ENCODE data around the gene NLGN1.
A peak's percentile ranks its signal among the peaks of the same experiment; 100 is the strongest.

The NLGN1 gene

GRCh38 chr3:173465112-173465511 lies 67.6 kb downstream of the NLGN1 start:
- ChIA-PET POLR2A (no interaction called here), CTCF (interaction anchor here (0.6 to 1.3 kb wide), 2 partner anchors 53 to 130 kb away, joined by 3 read pairs; no protein-coding TSS in a partner anchor)
- H3K4me1 ChIP-seq (ENCODE audit: control extremely low read depth in 1 of 4, control insufficient read depth in 4 of 4, insufficient read depth in 4 of 4, low read length in 3 of 4) = no peaks in the 10 kb centered on the region
- 100% methylated on average over 1 of the region's 1 CpG for WGBS (ENCODE audit: insufficient coverage)
- H3K9me3 ChIP-seq (ENCODE audit: control extremely low read depth in 1 of 5, control insufficient read depth in 4 of 5, insufficient read depth in 2 of 5, low read depth in 1 of 5, low read length in 4 of 5) = no peaks in the 10 kb centered on the region
- H3K27ac ChIP-seq (ENCODE audit: insufficient read depth in 1 of 2, low read depth in 1 of 2, low read length in 2 of 2, poor library complexity in 1 of 2, severe bottlenecking in 2 of 2) = no peak overlapping the region
- H3K27me3 ChIP-seq (replicated peaks in 2 of 5; ENCODE audit: control insufficient read depth in 4 of 5, insufficient read depth in 5 of 5, low read length in 4 of 5) = no peaks in the 10 kb centered on the region
- no peaks in the 10 kb centered on the region for H3K36me3 ChIP-seq (ENCODE audit: control insufficient read depth in 4 of 4, insufficient read depth in 4 of 4, low read length in 3 of 4)
- no peak for DNase-seq
- no peak overlapping the region for H3K4me3 ChIP-seq (ENCODE audit: control insufficient read depth in 1 of 7, extremely low read depth in 1 of 7, insufficient read depth in 4 of 7, low read depth in 2 of 7, low read length in 6 of 7)

GRCh38 chr3:173465898-173466678 lies 68.5 kb downstream of the NLGN1 start:
- DNase-seq = no peak
- Histone ChIP-seq H3K36me3 (ENCODE audit: control insufficient read depth in 4 of 4, insufficient read depth in 4 of 4, low read length in 3 of 4) (no peaks in the 10 kb centered on the region), H3K4me1 (ENCODE audit: control extremely low read depth in 1 of 4, control insufficient read depth in 4 of 4, insufficient read depth in 4 of 4, low read length in 3 of 4) (no peaks in the 10 kb centered on the region), H3K27me3 (replicated peaks in 2 of 5; ENCODE audit: control insufficient read depth in 4 of 5, insufficient read depth in 5 of 5, low read length in 4 of 5) (no peaks in the 10 kb centered on the region), H3K27ac (ENCODE audit: insufficient read depth in 1 of 2, low read depth in 1 of 2, low read length in 2 of 2, poor library complexity in 1 of 2, severe bottlenecking in 2 of 2) (no peak overlapping the region), H3K9me3 (ENCODE audit: control extremely low read depth in 1 of 5, control insufficient read depth in 4 of 5, insufficient read depth in 2 of 5, low read depth in 1 of 5, low read length in 4 of 5) (no peaks in the 10 kb centered on the region), H3K4me3 (ENCODE audit: control insufficient read depth in 1 of 7, extremely low read depth in 1 of 7, insufficient read depth in 4 of 7, low read depth in 2 of 7, low read length in 6 of 7) (no peak overlapping the region)
- ChIA-PET POLR2A (no interaction called here), CTCF (interaction anchor here (0.6 kb wide), 1 partner anchor 54 kb away, joined by 3 read pairs; no protein-coding TSS in a partner anchor)
- WGBS (ENCODE audit: insufficient coverage) = 93% methylated on average over 2 of the region's 4 CpGs

GRCh38 chr3:173467501-173467900 lies 70.0 kb downstream of the NLGN1 start:
- H3K9me3 ChIP-seq (ENCODE audit: control extremely low read depth in 1 of 5, control insufficient read depth in 4 of 5, insufficient read depth in 2 of 5, low read depth in 1 of 5, low read length in 4 of 5) = no peaks in the 10 kb centered on the region
- no peak overlapping the region for H3K27ac ChIP-seq (ENCODE audit: insufficient read depth in 1 of 2, low read depth in 1 of 2, low read length in 2 of 2, poor library complexity in 1 of 2, severe bottlenecking in 2 of 2)
- DNase-seq = no peak
- ChIA-PET POLR2A (no interaction called here), CTCF (no interaction called here)
- H3K27me3 ChIP-seq (replicated peaks in 2 of 5; ENCODE audit: control insufficient read depth in 4 of 5, insufficient read depth in 5 of 5, low read length in 4 of 5) = no peaks in the 10 kb centered on the region
- H3K4me3 ChIP-seq (ENCODE audit: control insufficient read depth in 1 of 7, extremely low read depth in 1 of 7, insufficient read depth in 4 of 7, low read depth in 2 of 7, low read length in 6 of 7) = no peak overlapping the region
- H3K36me3 ChIP-seq (ENCODE audit: control insufficient read depth in 4 of 4, insufficient read depth in 4 of 4, low read length in 3 of 4) = no peaks in the 10 kb centered on the region
- no peaks in the 10 kb centered on the region for H3K4me1 ChIP-seq (ENCODE audit: control extremely low read depth in 1 of 4, control insufficient read depth in 4 of 4, insufficient read depth in 4 of 4, low read length in 3 of 4)

GRCh38 chr3:173473237-173473636 lies 75.7 kb downstream of the NLGN1 start:
- CTCF ChIA-PET = no interaction called here
- WGBS (ENCODE audit: insufficient coverage) = no CpG with 5 or more reads among the region's 1 CpG
- no peak for DNase-seq
- no peaks in the 10 kb centered on the region for H3K4me1 ChIP-seq (ENCODE audit: control extremely low read depth in 1 of 4, control insufficient read depth in 4 of 4, insufficient read depth in 4 of 4, low read length in 3 of 4)
- peaks cover 0 to 6% (median 0%) of the 10 kb centered on the region in 5 experiments for H3K9me3 ChIP-seq (ENCODE audit: control extremely low read depth in 1 of 5, control insufficient read depth in 4 of 5, insufficient read depth in 2 of 5, low read depth in 1 of 5, low read length in 4 of 5)
- no peaks in the 10 kb centered on the region for H3K27me3 ChIP-seq (replicated peaks in 2 of 5; ENCODE audit: control insufficient read depth in 4 of 5, insufficient read depth in 5 of 5, low read length in 4 of 5)
- H3K4me3 ChIP-seq (ENCODE audit: control insufficient read depth in 1 of 7, extremely low read depth in 1 of 7, insufficient read depth in 4 of 7, low read depth in 2 of 7, low read length in 6 of 7) = no peak overlapping the region
- POLR2A ChIA-PET = no interaction called here
- no peaks in the 10 kb centered on the region for H3K36me3 ChIP-seq (ENCODE audit: control insufficient read depth in 4 of 4, insufficient read depth in 4 of 4, low read length in 3 of 4)
- no peak overlapping the region for H3K27ac ChIP-seq (ENCODE audit: insufficient read depth in 1 of 2, low read depth in 1 of 2, low read length in 2 of 2, poor library complexity in 1 of 2, severe bottlenecking in 2 of 2)

GRCh38 chr3:173479301-173479700 lies 81.8 kb downstream of the NLGN1 start:
- ChIA-PET POLR2A (no interaction called here), CTCF (no interaction called here)
- Histone ChIP-seq H3K27me3 (replicated peaks in 2 of 5; ENCODE audit: control insufficient read depth in 4 of 5, insufficient read depth in 5 of 5, low read length in 4 of 5) (no peaks in the 10 kb centered on the region), H3K36me3 (ENCODE audit: control insufficient read depth in 4 of 4, insufficient read depth in 4 of 4, low read length in 3 of 4) (no peaks in the 10 kb centered on the region), H3K27ac (ENCODE audit: insufficient read depth in 1 of 2, low read depth in 1 of 2, low read length in 2 of 2, poor library complexity in 1 of 2, severe bottlenecking in 2 of 2) (no peak overlapping the region), H3K4me3 (ENCODE audit: control insufficient read depth in 1 of 7, extremely low read depth in 1 of 7, insufficient read depth in 4 of 7, low read depth in 2 of 7, low read length in 6 of 7) (no peak overlapping the region), H3K9me3 (ENCODE audit: control extremely low read depth in 1 of 5, control insufficient read depth in 4 of 5, insufficient read depth in 2 of 5, low read depth in 1 of 5, low read length in 4 of 5) (peaks cover 0 to 6% (median 0%) of the 10 kb centered on the region in 5 experiments), H3K4me1 (ENCODE audit: control extremely low read depth in 1 of 4, control insufficient read depth in 4 of 4, insufficient read depth in 4 of 4, low read length in 3 of 4) (no peaks in the 10 kb centered on the region)
- DNase-seq = no peak
- WGBS (ENCODE audit: insufficient coverage) = 100% methylated on average over 1 of the region's 2 CpGs

- Histone ChIP-seq H3K36me3 (ENCODE audit: control insufficient read depth in 4 of 4, insufficient read depth in 4 of 4, low read length in 3 of 4) (no peaks in the 10 kb centered on the region), H3K9me3 (ENCODE audit: control extremely low read depth in 1 of 5, control insufficient read depth in 4 of 5, insufficient read depth in 2 of 5, low read depth in 1 of 5, low read length in 4 of 5) (no peaks in the 10 kb centered on the region), H3K27me3 (replicated peaks in 2 of 5; ENCODE audit: control insufficient read depth in 4 of 5, insufficient read depth in 5 of 5, low read length in 4 of 5) (no peaks in the 10 kb centered on the region), H3K27ac (ENCODE audit: insufficient read depth in 1 of 2, low read depth in 1 of 2, low read length in 2 of 2, poor library complexity in 1 of 2, severe bottlenecking in 2 of 2) (no peak overlapping the region), H3K4me1 (ENCODE audit: control extremely low read depth in 1 of 4, control insufficient read depth in 4 of 4, insufficient read depth in 4 of 4, low read length in 3 of 4) (no peaks in the 10 kb centered on the region), H3K4me3 (ENCODE audit: control insufficient read depth in 1 of 7, extremely low read depth in 1 of 7, insufficient read depth in 4 of 7, low read depth in 2 of 7, low read length in 6 of 7) (no peak overlapping the region)
- no CpG with 5 or more reads among the region's 1 CpG for WGBS (ENCODE audit: insufficient coverage)
- DNase-seq = no peak
- ChIA-PET POLR2A (no interaction called here), CTCF (no interaction called here)
These were observed 104.5 kb downstream of the NLGN1 start for GRCh38 chr3:173501931-173502489.

GRCh38 chr3:173502983-173503568 lies 105.5 kb downstream of the NLGN1 start:
- Histone ChIP-seq H3K9me3 (ENCODE audit: control extremely low read depth in 1 of 5, control insufficient read depth in 4 of 5, insufficient read depth in 2 of 5, low read depth in 1 of 5, low read length in 4 of 5) (no peaks in the 10 kb centered on the region), H3K27ac (ENCODE audit: insufficient read depth in 1 of 2, low read depth in 1 of 2, low read length in 2 of 2, poor library complexity in 1 of 2, severe bottlenecking in 2 of 2) (no peak overlapping the region), H3K36me3 (ENCODE audit: control insufficient read depth in 4 of 4, insufficient read depth in 4 of 4, low read length in 3 of 4) (no peaks in the 10 kb centered on the region), H3K27me3 (replicated peaks in 2 of 5; ENCODE audit: control insufficient read depth in 4 of 5, insufficient read depth in 5 of 5, low read length in 4 of 5) (no peaks in the 10 kb centered on the region), H3K4me1 (ENCODE audit: control extremely low read depth in 1 of 4, control insufficient read depth in 4 of 4, insufficient read depth in 4 of 4, low read length in 3 of 4) (no peaks in the 10 kb centered on the region), H3K4me3 (ENCODE audit: control insufficient read depth in 1 of 7, extremely low read depth in 1 of 7, insufficient read depth in 4 of 7, low read depth in 2 of 7, low read length in 6 of 7) (no peak overlapping the region)
- peak in 1 of 3 donors; percentile 2 for DNase-seq
- CTCF ChIA-PET = no interaction called here
- POLR2A ChIA-PET = no interaction called here
- no CpG with 5 or more reads among the region's 4 CpGs for WGBS (ENCODE audit: insufficient coverage)

All from common myeloid progenitor, CD34-positive (primary cell).